GM12875 (cell line): ENCODE results near the gene GABRA4.

Experiments
- H3K4me3 ChIP-seq: one replicate; pipeline ENCODE4 v1.5.1; 2011; ENCODE audit warnings: low read depth, low read length, control low read depth
- CTCF ChIP-seq: IDR thresholded peaks from 2 replicates; pipeline ENCODE4 v1.5.1; 2011; ENCODE audit warnings: low read depth, mild to moderate bottlenecking, control low read depth, inconsistent platforms, low read length, moderate library complexity, borderline replicate concordance; ENCODE audit not compliant: insufficient read depth

GABRA4 gene

GRCh38 chr4:46908148-46908547 lies 85.2 kb downstream of the GABRA4 start:
- no peak overlapping the region for H3K4me3 ChIP-seq
- TF ChIP-seq CTCF = no peak

- H3K4me3 ChIP-seq = no peak overlapping the region
- no peak for TF ChIP-seq CTCF
Observed at GRCh38 chr4:46900082-46900481, 93.3 kb downstream of the GABRA4 start.

DNA sequence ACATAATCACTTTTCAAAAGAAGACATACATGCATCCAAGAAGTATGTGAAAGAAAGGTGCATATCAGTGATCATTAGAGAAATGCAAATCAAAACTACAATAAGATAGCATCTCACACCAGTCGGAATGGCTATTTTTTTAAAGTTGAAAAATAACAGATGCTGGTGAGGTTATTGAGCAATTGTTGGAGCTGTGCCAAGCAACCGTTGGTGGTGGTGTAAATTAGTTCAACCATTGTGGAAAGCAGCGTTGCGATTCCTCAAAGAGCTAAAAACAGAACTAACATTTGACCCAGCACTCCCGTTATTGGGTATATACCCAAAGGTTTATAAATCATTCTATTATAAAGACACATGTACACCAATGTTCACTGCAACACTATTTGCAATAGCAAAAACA lies 98.6 kb downstream of the GABRA4 start:
- H3K4me3 ChIP-seq = no peak overlapping the region
- no peak for TF ChIP-seq CTCF

DNA sequence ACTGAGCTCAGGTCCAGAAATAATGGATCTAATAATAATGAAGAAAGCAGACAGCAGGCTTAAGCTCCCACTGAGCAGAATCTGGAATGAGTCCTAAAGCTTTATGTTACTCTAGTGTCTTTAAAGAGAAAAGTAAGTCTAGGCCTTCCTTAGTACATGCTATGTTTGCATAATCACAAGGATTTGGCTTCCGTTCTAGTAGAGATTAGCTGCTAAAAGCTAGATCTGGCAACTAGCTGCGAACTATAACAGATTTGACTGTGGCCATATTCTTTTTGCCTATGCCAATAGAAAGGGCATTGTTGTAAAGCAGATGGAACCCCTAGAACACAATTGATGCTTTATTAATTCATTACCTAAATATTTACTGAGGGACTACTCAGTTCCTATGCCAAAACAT lies 103.3 kb downstream of the GABRA4 start:
- no peak overlapping the region for H3K4me3 ChIP-seq
- no peak for TF ChIP-seq CTCF

GRCh38 chr4:46889410-46889809 lies 104.0 kb downstream of the GABRA4 start:
- TF ChIP-seq CTCF = no peak
- H3K4me3 ChIP-seq = no peak overlapping the region

GRCh38 chr4:46886711-46887110 lies 106.7 kb downstream of the GABRA4 start:
- no peak for TF ChIP-seq CTCF
- no peak overlapping the region for H3K4me3 ChIP-seq

DNA sequence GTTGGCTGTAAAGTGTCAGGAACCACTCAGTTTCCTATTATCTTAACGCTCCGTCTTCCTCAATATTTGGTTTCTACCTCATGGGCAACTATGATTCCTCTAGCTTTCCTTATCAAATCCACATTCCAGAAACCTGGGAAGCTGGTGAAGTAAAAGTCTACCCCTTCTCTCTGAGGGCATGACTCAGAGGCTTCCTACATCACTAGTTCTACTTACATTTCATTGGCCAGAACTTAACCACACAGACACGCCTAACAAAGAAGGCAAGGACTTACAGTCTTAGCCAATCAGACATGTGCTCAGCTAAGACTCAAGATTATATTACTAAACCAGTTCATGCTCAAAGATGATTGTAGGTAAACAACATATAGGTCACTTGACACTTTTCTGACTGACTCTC lies 114.7 kb downstream of the GABRA4 start:
- no peak overlapping the region for H3K4me3 ChIP-seq
- TF ChIP-seq CTCF = no peak
